ENCODE results near the gene ELN. TPM values are rescaled to one million over a fixed set of nuclear protein-coding genes. Genes with fewer than 3 reads are reported as not detected.

The ELN gene
- total and polyA plus RNA-seq, 2 donors (not counting 3 experiments of a cell fraction or from before 2014, with no cell fraction given), result 1.7 to 2.6 TPM

GRCh38 chr7:74040791-74041520 lies 13.0 kb downstream of the ELN start:
- CTCF ChIA-PET, result interaction anchor here (1.8 to 6.2 kb wide), 2 partner anchors 14 to 15 kb away, joined by 9 to 74 read pairs; no protein-coding TSS in a partner anchor
- no TSS peak for BruUV-seq (replicated peaks)
- dilution Hi-C loops (cut with MboI; ENCODE audit: extremely low pct_ligation_motif_present, low sequenced_read_pairs), result no loop called here

GRCh38 chr7:74042746-74043522 lies 15.0 kb downstream of the ELN start:
- Histone ChIP-seq H3K79me2 (ENCODE audit: control insufficient read depth, insufficient read depth, low read length) (no peaks in the 10 kb centered on the region), H4K20me1 (replicated peaks; ENCODE audit: control insufficient read depth, extremely low read depth, insufficient read depth, low read length) (no peaks in the 10 kb centered on the region), H3K9me1 (replicated peaks; ENCODE audit: control insufficient read depth, extremely low read depth, insufficient read depth, low read length) (no peaks in the 10 kb centered on the region), H3K4me3 (replicated peaks in 1 of 3; ENCODE audit: insufficient read depth in 1 of 3, low read depth in 1 of 3, low read length in 3 of 3) (no peak overlapping the region), H3K27me3 (ENCODE audit: control insufficient read depth in 2 of 2, insufficient read depth in 2 of 2, low read length in 2 of 2) (peaks cover 0 to 2% of the 10 kb centered on the region in 2 experiments), H3K36me3 (ENCODE audit: control insufficient read depth in 2 of 2, extremely low read depth in 1 of 2, insufficient read depth in 2 of 2, low read length in 2 of 2) (no peaks in the 10 kb centered on the region), H3K9ac (replicated peaks; ENCODE audit: extremely low read depth, insufficient read depth, low read length) (no peak overlapping the region), H2AFZ (ENCODE audit: low read depth, low read length) (no peak overlapping the region), H3K4me2 (ENCODE audit: insufficient read depth, low read length) (no peak overlapping the region), H3K9me3 (replicated peaks; ENCODE audit: control insufficient read depth, insufficient read depth, low read length) (no peaks in the 10 kb centered on the region), H3K4me1 (ENCODE audit: control insufficient read depth, extremely low read depth, insufficient read depth, low read length) (no peaks in the 10 kb centered on the region), H3K27ac (ENCODE audit: insufficient read depth, low read depth, low read length) (no peak overlapping the region)
- TF ChIP-seq MAX (IDR thresholded peaks at IDR 0.05; ENCODE audit: insufficient read depth, insufficient read length), result no peak
- no peak for TF ChIP-seq GATA2 (IDR thresholded peaks at IDR 0.05; ENCODE audit: insufficient read depth, insufficient read length, low read depth, low read length)
- TF ChIP-seq POLR2AphosphoS5 (IDR thresholded peaks at IDR 0.05; ENCODE audit: insufficient read depth, low read depth, low read length), result no peak
- TF ChIP-seq MYC (IDR thresholded peaks at IDR 0.05; ENCODE audit: low read depth, low read length), result no peak
- no peak for TF ChIP-seq POLR2A (IDR thresholded peaks at IDR 0.05; ENCODE audit: low read depth, low read length)
- no peak for TF ChIP-seq EZH2 (IDR thresholded peaks at IDR 0.05; ENCODE audit: borderline replicate concordance, low read depth, low read length, severe bottlenecking)
- intact Hi-C loops (cut with micrococcal nuclease), result no loop called here
- no peak for DNase-seq (ENCODE audit: low read depth, low spot score)
- no TSS peak for BruUV-seq (replicated peaks)
- ChIA-PET POLR2A (no interaction called here), CTCF (interaction anchor here (1.0 to 5.1 kb wide), 3 partner anchors 9 to 16 kb away, joined by 3 to 24 read pairs (median 9); no protein-coding TSS in a partner anchor)
- no peak for FAIRE-seq
- dilution Hi-C loops (cut with MboI; ENCODE audit: extremely low pct_ligation_motif_present, low sequenced_read_pairs), result no loop called here

More at GRCh38 chr7:74040791-74041520, 13.0 kb downstream of the ELN start:
- Histone ChIP-seq H3K9ac (replicated peaks; ENCODE audit: extremely low read depth, insufficient read depth, low read length) (no peak overlapping the region), H3K4me3 (replicated peaks in 1 of 3; ENCODE audit: insufficient read depth in 1 of 3, low read depth in 1 of 3, low read length in 3 of 3) (no peak overlapping the region), H3K9me1 (replicated peaks; ENCODE audit: control insufficient read depth, extremely low read depth, insufficient read depth, low read length) (no peaks in the 10 kb centered on the region), H3K4me2 (ENCODE audit: insufficient read depth, low read length) (no peak overlapping the region), H3K79me2 (ENCODE audit: control insufficient read depth, insufficient read depth, low read length) (no peaks in the 10 kb centered on the region), H2AFZ (ENCODE audit: low read depth, low read length) (no peak overlapping the region), H3K9me3 (replicated peaks; ENCODE audit: control insufficient read depth, insufficient read depth, low read length) (no peaks in the 10 kb centered on the region), H3K27ac (ENCODE audit: insufficient read depth, low read depth, low read length) (no peak overlapping the region), H3K4me1 (ENCODE audit: control insufficient read depth, extremely low read depth, insufficient read depth, low read length) (no peaks in the 10 kb centered on the region), H3K36me3 (ENCODE audit: control insufficient read depth in 2 of 2, extremely low read depth in 1 of 2, insufficient read depth in 2 of 2, low read length in 2 of 2) (no peaks in the 10 kb centered on the region), H3K27me3 (ENCODE audit: control insufficient read depth in 2 of 2, insufficient read depth in 2 of 2, low read length in 2 of 2) (peaks cover 0 to 2% of the 10 kb centered on the region in 2 experiments), H4K20me1 (replicated peaks; ENCODE audit: control insufficient read depth, extremely low read depth, insufficient read depth, low read length) (no peaks in the 10 kb centered on the region)
- TF ChIP-seq MAX (IDR thresholded peaks at IDR 0.05; ENCODE audit: insufficient read depth, insufficient read length), result no peak
- no peak for TF ChIP-seq JUN (IDR thresholded peaks at IDR 0.05; ENCODE audit: borderline replicate concordance, insufficient read depth, insufficient read length, low read depth)
- no peak for TF ChIP-seq MYC (IDR thresholded peaks at IDR 0.05; ENCODE audit: low read depth, low read length)
- TF ChIP-seq FOS (IDR thresholded peaks at IDR 0.05; ENCODE audit: borderline replicate concordance, insufficient read depth, low read length), result no peak
- no peak for TF ChIP-seq POLR2AphosphoS5 (IDR thresholded peaks at IDR 0.05; ENCODE audit: insufficient read depth, low read depth, low read length)
- DNase-seq (ENCODE audit: low read depth, low spot score) (no peak), FAIRE-seq (no peak)
- intact Hi-C loops (cut with micrococcal nuclease), result no loop called here
- POLR2A ChIA-PET, result no interaction called here

Data from endothelial cell of umbilical vein (primary cell).